ENCODE data around the gene GHR. TPM values are rescaled to one million over a fixed set of nuclear protein-coding genes. Genes with fewer than 3 reads are reported as not detected.

Gene GHR
- total RNA-seq, 2 experiments from 2014 or later: not detected

DNA sequence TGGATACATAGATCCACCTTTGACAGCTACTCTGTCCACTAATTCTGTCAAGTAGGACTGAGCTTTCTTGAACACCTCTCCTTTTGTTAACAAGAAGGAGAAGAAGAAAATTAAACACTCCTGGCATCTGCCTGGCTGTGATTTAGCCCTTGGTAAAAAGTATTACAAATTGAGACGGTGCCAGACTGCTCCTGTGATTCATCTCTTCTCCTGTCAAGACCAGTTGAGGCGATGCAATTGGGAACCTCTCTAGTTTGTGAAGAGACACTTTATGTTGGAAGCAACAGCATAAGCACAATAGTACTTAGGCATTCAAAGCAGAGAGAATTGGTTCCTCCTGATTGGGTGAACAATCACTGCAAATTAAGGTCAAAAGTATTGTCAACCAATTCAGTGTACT is 72.7 kb downstream of the GHR start:
- CTCF ChIA-PET (ENCODE audit: unreplicated experiment): no interaction called here

DNA sequence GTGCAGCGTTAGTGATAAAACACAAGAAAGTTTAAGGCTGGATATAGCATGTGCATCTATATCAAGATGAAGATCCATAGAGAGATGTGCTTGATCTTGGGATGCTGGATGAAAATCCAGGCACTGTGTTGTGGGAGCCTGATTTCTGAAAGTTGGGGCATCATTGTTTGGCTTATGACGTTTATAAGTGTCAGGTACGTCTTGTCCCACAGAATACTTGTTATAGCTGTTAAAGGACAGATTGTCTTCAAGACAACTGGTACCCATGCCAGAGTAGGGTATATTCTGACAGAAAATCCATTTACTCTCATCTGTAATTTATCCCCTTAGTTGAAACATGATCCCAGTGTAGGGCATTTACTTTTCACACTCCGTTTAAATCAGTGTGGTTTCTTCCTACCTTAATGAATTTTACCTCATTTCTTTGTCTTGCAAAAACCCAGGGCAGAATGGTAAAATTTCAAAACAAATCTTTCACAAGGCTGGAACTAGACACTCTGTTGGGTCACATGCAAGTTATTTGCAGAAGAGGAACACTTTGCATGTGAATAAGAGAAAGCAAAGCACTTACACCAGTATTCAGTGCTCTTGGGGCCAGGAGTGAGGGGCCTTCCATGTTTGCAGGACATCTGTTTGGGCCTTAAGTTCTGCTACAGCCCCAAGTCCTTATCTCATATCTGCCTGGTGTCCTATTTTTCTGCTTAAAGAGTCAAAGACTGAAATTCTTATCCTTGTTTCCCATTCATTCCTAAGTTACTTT is 73.3 kb downstream of the GHR start:
- POLR2A ChIA-PET: no interaction called here
- BruUV-seq (replicated peaks): no TSS peak
- Histone ChIP-seq H3K4me2 (ENCODE audit: low read length) (no peak overlapping the region), H3K9me3 (ENCODE audit: low read length) (no peaks in the 10 kb centered on the region), H3K27ac (ENCODE audit: low read depth, low read length, poor library complexity, severe bottlenecking) (no peak overlapping the region), H4K20me1 (ENCODE audit: insufficient read depth, low read length) (no peaks in the 10 kb centered on the region), H3K79me2 (ENCODE audit: insufficient read depth, low read depth, low read length) (no peaks in the 10 kb centered on the region), H2AFZ (ENCODE audit: low read length) (no peak overlapping the region), H3K4me1 (ENCODE audit: insufficient read depth, low read length, poor library complexity, severe bottlenecking) (no peaks in the 10 kb centered on the region), H3K36me3 (ENCODE audit: insufficient read depth, low read length) (no peaks in the 10 kb centered on the region), H3K9me2 (ENCODE audit: insufficient read depth, low read length) (no peaks in the 10 kb centered on the region), H3K4me3 (ENCODE audit: low read depth, low read length, poor library complexity, severe bottlenecking) (no peak overlapping the region)
- CTCF ChIA-PET (ENCODE audit: unreplicated experiment): no interaction called here
- TF ChIP-seq, protein P1, sequence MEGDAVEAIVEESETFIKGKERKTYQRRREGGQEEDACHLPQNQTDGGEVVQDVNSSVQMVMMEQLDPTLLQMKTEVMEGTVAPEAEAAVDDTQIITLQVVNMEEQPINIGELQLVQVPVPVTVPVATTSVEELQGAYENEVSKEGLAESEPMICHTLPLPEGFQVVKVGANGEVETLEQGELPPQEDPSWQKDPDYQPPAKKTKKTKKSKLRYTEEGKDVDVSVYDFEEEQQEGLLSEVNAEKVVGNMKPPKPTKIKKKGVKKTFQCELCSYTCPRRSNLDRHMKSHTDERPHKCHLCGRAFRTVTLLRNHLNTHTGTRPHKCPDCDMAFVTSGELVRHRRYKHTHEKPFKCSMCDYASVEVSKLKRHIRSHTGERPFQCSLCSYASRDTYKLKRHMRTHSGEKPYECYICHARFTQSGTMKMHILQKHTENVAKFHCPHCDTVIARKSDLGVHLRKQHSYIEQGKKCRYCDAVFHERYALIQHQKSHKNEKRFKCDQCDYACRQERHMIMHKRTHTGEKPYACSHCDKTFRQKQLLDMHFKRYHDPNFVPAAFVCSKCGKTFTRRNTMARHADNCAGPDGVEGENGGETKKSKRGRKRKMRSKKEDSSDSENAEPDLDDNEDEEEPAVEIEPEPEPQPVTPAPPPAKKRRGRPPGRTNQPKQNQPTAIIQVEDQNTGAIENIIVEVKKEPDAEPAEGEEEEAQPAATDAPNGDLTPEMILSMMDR (conservative IDR thresholded peaks at IDR 0.05; ENCODE audit: low read length): no peak
- TF ChIP-seq EZH2phosphoT487 (IDR thresholded peaks at IDR 0.05; ENCODE audit: borderline replicate concordance, low read depth, low read length): no peak
- no peak for DNase-seq (ENCODE audit: low spot score)
- intact Hi-C loops (cut with micrococcal nuclease; ENCODE audit: unreplicated experiment): no loop called here

More for the DNA sequence above, 72.7 kb downstream of the GHR start:
- no peak overlapping the region for H3K4me2 ChIP-seq (ENCODE audit: low read length)
- H3K27ac ChIP-seq (ENCODE audit: low read depth, low read length, poor library complexity, severe bottlenecking): no peak overlapping the region
- no peaks in the 10 kb centered on the region for H4K20me1 ChIP-seq (ENCODE audit: insufficient read depth, low read length)
- no peaks in the 10 kb centered on the region for H3K4me1 ChIP-seq (ENCODE audit: insufficient read depth, low read length, poor library complexity, severe bottlenecking)
- H3K36me3 ChIP-seq (ENCODE audit: insufficient read depth, low read length): no peaks in the 10 kb centered on the region
- intact Hi-C loops (cut with micrococcal nuclease; ENCODE audit: unreplicated experiment): no loop called here
- no peaks in the 10 kb centered on the region for H3K9me3 ChIP-seq (ENCODE audit: low read length)
- no peak for DNase-seq (ENCODE audit: low spot score)
- POLR2A ChIA-PET: no interaction called here
- no peak overlapping the region for H2AFZ ChIP-seq (ENCODE audit: low read length)
- H3K79me2 ChIP-seq (ENCODE audit: insufficient read depth, low read depth, low read length): no peaks in the 10 kb centered on the region
- TF ChIP-seq, protein P1 (conservative IDR thresholded peaks at IDR 0.05; ENCODE audit: low read length): no peak
- TF ChIP-seq EZH2phosphoT487 (IDR thresholded peaks at IDR 0.05; ENCODE audit: borderline replicate concordance, low read depth, low read length): no peak
- BruUV-seq (replicated peaks): no TSS peak
- no peaks in the 10 kb centered on the region for H3K9me2 ChIP-seq (ENCODE audit: insufficient read depth, low read length)
- no peak overlapping the region for H3K4me3 ChIP-seq (ENCODE audit: low read depth, low read length, poor library complexity, severe bottlenecking)

DNA sequence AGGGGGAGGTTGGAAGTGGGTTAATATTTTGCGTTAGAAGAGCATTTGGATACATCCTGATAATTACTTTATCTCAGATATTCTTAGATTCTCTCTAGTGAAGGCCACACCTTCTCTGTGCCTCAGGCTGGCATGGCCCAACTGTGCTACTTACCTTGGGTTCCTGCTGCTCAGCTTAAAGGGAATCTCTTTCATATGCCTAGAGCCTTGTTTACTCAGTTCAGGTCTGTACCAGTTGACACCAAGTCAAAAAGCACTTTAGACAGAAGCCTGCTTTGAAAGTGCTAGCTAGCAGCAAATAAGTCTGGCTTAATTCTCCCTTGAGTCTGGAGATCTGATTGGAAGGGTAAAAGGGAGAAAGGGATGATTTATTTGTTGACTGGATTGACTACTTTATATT is 74.8 kb downstream of the GHR start:
- intact Hi-C loops (cut with micrococcal nuclease; ENCODE audit: unreplicated experiment): no loop called here
- no peak overlapping the region for H3K27ac ChIP-seq (ENCODE audit: low read depth, low read length, poor library complexity, severe bottlenecking)
- no peaks in the 10 kb centered on the region for H3K79me2 ChIP-seq (ENCODE audit: insufficient read depth, low read depth, low read length)
- no peaks in the 10 kb centered on the region for H3K9me2 ChIP-seq (ENCODE audit: insufficient read depth, low read length)
- no peak for DNase-seq (ENCODE audit: low spot score)
- no TSS peak for BruUV-seq (replicated peaks)
- H3K36me3 ChIP-seq (ENCODE audit: insufficient read depth, low read length): no peaks in the 10 kb centered on the region
- H2AFZ ChIP-seq (ENCODE audit: low read length): no peak overlapping the region
- no peaks in the 10 kb centered on the region for H3K4me1 ChIP-seq (ENCODE audit: insufficient read depth, low read length, poor library complexity, severe bottlenecking)
- TF ChIP-seq, protein P1 (conservative IDR thresholded peaks at IDR 0.05; ENCODE audit: low read length): no peak
- H3K9me3 ChIP-seq (ENCODE audit: low read length): no peaks in the 10 kb centered on the region
- ChIA-PET CTCF (ENCODE audit: unreplicated experiment) (no interaction called here), POLR2A (no interaction called here)
- H4K20me1 ChIP-seq (ENCODE audit: insufficient read depth, low read length): no peaks in the 10 kb centered on the region
- no peak overlapping the region for H3K4me3 ChIP-seq (ENCODE audit: low read depth, low read length, poor library complexity, severe bottlenecking)
- H3K4me2 ChIP-seq (ENCODE audit: low read length): no peak overlapping the region
